ENCODE data around the gene RFNG.

DNA sequence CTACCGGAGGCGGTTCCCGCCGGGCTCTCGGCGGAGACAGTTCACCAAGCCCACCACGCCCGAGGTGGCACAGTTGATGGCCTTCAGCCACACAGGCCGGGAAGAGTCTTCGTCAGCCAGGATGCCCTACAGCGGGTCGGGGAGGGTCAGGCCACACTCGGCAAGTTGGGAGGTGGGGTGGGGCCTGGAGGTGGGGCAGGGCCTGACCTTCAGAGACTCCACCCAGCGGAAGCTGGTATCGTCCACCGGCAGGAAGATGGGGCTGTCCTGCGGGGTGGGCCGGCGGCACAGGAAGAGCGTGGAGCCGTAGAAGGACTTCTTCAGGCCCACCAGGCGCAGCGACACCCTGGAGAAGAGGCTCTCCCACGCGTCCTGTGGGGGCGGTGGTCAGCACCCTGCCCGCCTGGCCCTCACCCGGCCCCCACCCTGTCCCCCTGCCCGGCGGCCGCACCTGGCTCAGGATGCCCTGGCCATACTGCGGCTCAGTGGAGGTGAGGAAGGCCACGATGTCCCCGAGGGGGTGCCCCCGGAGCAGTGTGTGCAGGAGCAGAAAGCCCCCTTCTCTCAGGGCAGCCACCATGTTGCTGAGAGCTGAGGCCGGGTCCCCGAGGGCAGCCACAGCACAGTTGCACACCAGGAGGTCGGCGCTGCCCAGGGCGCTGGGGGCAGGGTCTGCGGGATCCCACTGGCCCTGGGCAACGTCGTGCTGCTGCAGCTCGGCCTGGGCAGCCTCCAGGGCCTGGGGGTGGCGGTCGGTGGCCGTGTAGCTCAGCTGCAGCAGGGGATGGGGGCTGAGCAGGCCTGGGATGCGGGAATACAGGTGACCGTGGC is 33.6 kb upstream of the RFNG start:
- TF ChIP-seq, protein P1, sequence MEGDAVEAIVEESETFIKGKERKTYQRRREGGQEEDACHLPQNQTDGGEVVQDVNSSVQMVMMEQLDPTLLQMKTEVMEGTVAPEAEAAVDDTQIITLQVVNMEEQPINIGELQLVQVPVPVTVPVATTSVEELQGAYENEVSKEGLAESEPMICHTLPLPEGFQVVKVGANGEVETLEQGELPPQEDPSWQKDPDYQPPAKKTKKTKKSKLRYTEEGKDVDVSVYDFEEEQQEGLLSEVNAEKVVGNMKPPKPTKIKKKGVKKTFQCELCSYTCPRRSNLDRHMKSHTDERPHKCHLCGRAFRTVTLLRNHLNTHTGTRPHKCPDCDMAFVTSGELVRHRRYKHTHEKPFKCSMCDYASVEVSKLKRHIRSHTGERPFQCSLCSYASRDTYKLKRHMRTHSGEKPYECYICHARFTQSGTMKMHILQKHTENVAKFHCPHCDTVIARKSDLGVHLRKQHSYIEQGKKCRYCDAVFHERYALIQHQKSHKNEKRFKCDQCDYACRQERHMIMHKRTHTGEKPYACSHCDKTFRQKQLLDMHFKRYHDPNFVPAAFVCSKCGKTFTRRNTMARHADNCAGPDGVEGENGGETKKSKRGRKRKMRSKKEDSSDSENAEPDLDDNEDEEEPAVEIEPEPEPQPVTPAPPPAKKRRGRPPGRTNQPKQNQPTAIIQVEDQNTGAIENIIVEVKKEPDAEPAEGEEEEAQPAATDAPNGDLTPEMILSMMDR (IDR thresholded peaks at IDR 0.05; ENCODE audit: low read depth, low read length, poor library complexity, severe bottlenecking) = no peak
- TF ChIP-seq EZH2phosphoT487 (IDR thresholded peaks at IDR 0.05; ENCODE audit: borderline replicate concordance, low read length) = no peak
